Liver (tissue), 9 donors: ENCODE data around the gene LSM3. TPM values are rescaled to one million over a fixed set of nuclear protein-coding genes. Genes with fewer than 3 reads are reported as not detected.
"Not testable (repeated sequence)": the region's sequence is repeated elsewhere in the genome, so short reads cannot be mapped to it uniquely, and the experiment has no call there.

Experiments used
- DNase-seq: peaks from one replicate; pipeline ENCODE4 v3.0.0-alpha.2; 2017; ENCODE audit warnings: low spot score
- H3K27ac ChIP-seq, 2 donors: one replicate each; pipeline ENCODE4 v1.7.0; 2013; ENCODE audit warnings: inconsistent platforms in 2 of 2, low read length in 2 of 2, control low read depth in 1 of 2, low read depth in 1 of 2, mild to moderate bottlenecking in 1 of 2
- H3K27me3 ChIP-seq, 4 donors: one replicate each; pipeline versions ENCODE4 v1.6.1 to v1.7.0; 2013; ENCODE audit warnings: low read length in 3 of 4, inconsistent platforms in 1 of 4, mild to moderate bottlenecking in 1 of 4, moderate library complexity in 1 of 4; ENCODE audit not compliant: control insufficient read depth in 4 of 4, insufficient read depth in 4 of 4
- H3K36me3 ChIP-seq, 4 donors: one replicate each; pipeline versions ENCODE4 v1.6.1 to v1.7.0; 2013; ENCODE audit warnings: low read length in 3 of 4, mild to moderate bottlenecking in 3 of 4, low read depth in 1 of 4, moderate library complexity in 1 of 4; ENCODE audit not compliant: control insufficient read depth in 4 of 4, insufficient read depth in 3 of 4
- H3K4me1 ChIP-seq, 4 donors: one replicate each; pipeline versions ENCODE4 v1.6.1 to v1.7.0; 2013; ENCODE audit warnings: low read length in 3 of 4, mild to moderate bottlenecking in 3 of 4, moderate library complexity in 1 of 4; ENCODE audit not compliant: control insufficient read depth in 4 of 4, insufficient read depth in 4 of 4
- H3K4me3 ChIP-seq, 3 donors: one replicate each; pipeline versions ENCODE4 v1.6.1 to v1.7.0; 2013; ENCODE audit warnings: low read length in 3 of 3, control low read depth in 1 of 3, low read depth in 1 of 3, mild to moderate bottlenecking in 1 of 3
- H3K9ac ChIP-seq, 2 donors: one replicate each; pipeline ENCODE4 v1.7.0; 2013; ENCODE audit warnings: low read length in 2 of 2, mild to moderate bottlenecking in 2 of 2, moderate library complexity in 2 of 2, control low read depth in 1 of 2, low read depth in 1 of 2
- H3K9me3 ChIP-seq, 4 donors: one replicate each; pipeline versions ENCODE4 v1.6.1 to v1.7.0; 2013; ENCODE audit warnings: low read length in 3 of 4; ENCODE audit not compliant: control insufficient read depth in 4 of 4
- EGR1 ChIP-seq, 2 donors: IDR thresholded peaks; 2 replicates each; pipeline ENCODE4 v1.6.1; 2016 to 2018; ENCODE audit warnings: antibody characterized with exemption in 2 of 2, low read depth in 2 of 2
- GABPA ChIP-seq, 2 donors: IDR thresholded peaks in 1 of 2; conservative IDR thresholded peaks in 1 of 2; 2 replicates each; pipeline ENCODE4 v1.6.1; 2016; ENCODE audit warnings: antibody characterized with exemption in 2 of 2, mild to moderate bottlenecking in 1 of 2, moderate library complexity in 1 of 2
- HNF4G ChIP-seq: IDR thresholded peaks from 2 replicates; pipeline ENCODE4 v1.6.1; 2016; ENCODE audit warnings: antibody characterized with exemption
- RAD21 ChIP-seq, 2 donors: IDR thresholded peaks; 2 replicates each; pipeline ENCODE4 v1.6.1; 2016; ENCODE audit warnings: antibody characterized with exemption in 2 of 2, mild to moderate bottlenecking in 2 of 2
- RXRA ChIP-seq, 2 donors: IDR thresholded peaks; 2 replicates each; pipeline ENCODE4 v1.6.1; 2017 to 2018; ENCODE audit warnings: antibody characterized with exemption in 2 of 2, mild to moderate bottlenecking in 1 of 2
- SP1 ChIP-seq: IDR thresholded peaks from 2 replicates; pipeline ENCODE4 v1.6.1; 2018; ENCODE audit warnings: antibody characterized with exemption, mild to moderate bottlenecking
- WGBS: extraction: QIAGEN DNeasy Blood & Tissue Kit; methylation state at CpG from one replicate; pipeline ENCODE4 v1.1.7; 2013; 5-methylcytosine and 5-hydroxymethylcytosine counted together
- polyA plus RNA-seq, 2 donors: library from polyadenylated mRNA; stranded (reverse) in 1 of 2; unstranded in 1 of 2; fragments of 200-250 nt in 1 of 2; fragments of >200 nt in 1 of 2; fragmentation: Nextera tagmentation in 1 of 2; extraction: Ambion mirVana in 1 of 2; gene quantifications; one replicate each; pipeline versions ENCODE4 v1.2.1 to v1.2.3, GENCODE V29; 2013 to 2015
- total RNA-seq, 2 donors: library from RNA; depleted of rRNA; stranded (reverse); fragments of >200 nt; gene quantifications; one replicate each; pipeline ENCODE4 v1.2.3, GENCODE V29; 2014
- TF ChIP-seq, protein P1 (sequence below): IDR thresholded peaks from 2 replicates; pipeline ENCODE4 v1.6.1; 2016; ENCODE audit warnings: antibody characterized with exemption
- TF ChIP-seq, protein P2 (sequence below): fragments of 150-350 bp; IDR thresholded peaks from 2 replicates; pipeline ENCODE4 v1.5.1; 2017; ENCODE audit warnings: improper control_type of control experiment, low read depth, low read length; ENCODE audit not compliant: missing input control
- TF ChIP-seq, protein P3 (sequence below): IDR thresholded peaks from 2 replicates; pipeline ENCODE4 v1.6.1; 2016; ENCODE audit warnings: antibody characterized with exemption
- donor health status: healthy.
- donor health status: healthy.
- donor health status: healthy.
- donor health status: healthy.
- donor health status: healthy.

LSM3 gene
- total and polyA plus RNA-seq, 4 donors, result 3.7 to 17.0 (median 5.0) TPM

DNA sequence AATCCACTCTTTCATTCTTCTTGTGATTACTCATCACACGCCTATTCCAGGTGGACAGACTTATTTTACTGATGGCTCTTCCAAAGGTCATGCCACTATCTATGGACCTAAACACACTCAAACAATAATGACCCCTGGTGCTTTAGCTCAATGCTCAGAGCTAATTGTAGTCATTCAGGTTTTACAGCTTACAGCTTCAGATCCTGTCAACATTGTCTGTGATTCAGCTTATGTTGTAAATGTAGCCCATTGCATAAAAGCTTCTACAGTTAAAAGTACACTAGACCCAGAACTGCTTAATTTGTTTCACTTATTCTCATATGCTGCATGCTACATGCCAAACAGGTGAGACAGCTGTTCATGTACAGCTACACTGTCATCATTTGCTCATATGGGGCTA, 49.2 kb downstream of the LSM3 start:
- Histone ChIP-seq H3K9me3 (no peaks in the 10 kb centered on the region), H3K4me1 (no peaks in the 10 kb centered on the region), H3K27ac (no peak overlapping the region), H3K4me3 (no peak overlapping the region), H3K27me3 (no peaks in the 10 kb centered on the region), H3K36me3 (no peaks in the 10 kb centered on the region), H3K9ac (no peak overlapping the region)
- WGBS, result 91% methylated on average over 1 of the region's 1 CpG
- DNase-seq, result no peak
- TF ChIP-seq EGR1 (IDR thresholded peaks at IDR 0.05; ENCODE audit: low read depth in 2 of 2), result no peak

DNA sequence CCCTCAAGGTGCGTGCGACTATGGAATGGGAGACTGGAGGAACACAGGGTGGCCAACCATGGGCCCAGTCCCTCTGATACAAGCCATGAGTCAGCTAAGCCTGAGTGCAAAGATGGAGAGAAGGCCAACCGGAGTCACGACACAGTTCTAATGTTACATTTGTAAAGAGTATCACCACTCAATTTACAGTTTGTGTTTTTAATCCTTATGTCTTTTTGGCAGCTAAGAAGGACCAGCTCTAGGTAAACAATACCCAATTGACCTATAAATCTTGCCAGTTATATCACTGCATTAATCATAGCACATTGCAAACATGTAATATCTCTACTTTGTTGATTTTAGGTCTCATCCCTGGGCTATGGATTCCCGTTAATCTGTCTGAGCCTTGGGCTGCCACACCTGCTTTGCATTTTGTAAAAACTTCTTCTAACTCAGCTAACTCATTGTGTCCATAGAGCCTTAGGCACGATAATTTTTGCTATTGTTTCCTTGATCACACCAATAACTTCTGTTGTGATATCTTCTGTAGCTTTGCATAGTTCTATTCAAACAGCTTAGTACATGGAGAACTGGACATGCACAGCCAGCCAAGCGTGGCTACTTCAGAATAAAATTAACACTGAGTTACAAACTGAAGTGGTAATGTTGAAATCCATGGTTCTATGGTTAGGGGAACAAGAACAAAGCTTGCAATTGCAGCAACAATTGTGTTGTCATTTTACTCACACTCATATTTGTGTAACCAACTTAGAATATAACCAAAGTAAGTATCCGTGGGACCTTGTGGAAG, 50.3 kb downstream of the LSM3 start:
- Histone ChIP-seq H3K4me1 (no peaks in the 10 kb centered on the region), H3K4me3 (no peak overlapping the region), H3K27ac (no peak overlapping the region), H3K36me3 (no peaks in the 10 kb centered on the region), H3K9ac (no peak overlapping the region), H3K9me3 (peaks cover 0 to 5% (median 3%) of the 10 kb centered on the region in 4 donors), H3K27me3 (no peaks in the 10 kb centered on the region)
- TF ChIP-seq, protein P1, sequence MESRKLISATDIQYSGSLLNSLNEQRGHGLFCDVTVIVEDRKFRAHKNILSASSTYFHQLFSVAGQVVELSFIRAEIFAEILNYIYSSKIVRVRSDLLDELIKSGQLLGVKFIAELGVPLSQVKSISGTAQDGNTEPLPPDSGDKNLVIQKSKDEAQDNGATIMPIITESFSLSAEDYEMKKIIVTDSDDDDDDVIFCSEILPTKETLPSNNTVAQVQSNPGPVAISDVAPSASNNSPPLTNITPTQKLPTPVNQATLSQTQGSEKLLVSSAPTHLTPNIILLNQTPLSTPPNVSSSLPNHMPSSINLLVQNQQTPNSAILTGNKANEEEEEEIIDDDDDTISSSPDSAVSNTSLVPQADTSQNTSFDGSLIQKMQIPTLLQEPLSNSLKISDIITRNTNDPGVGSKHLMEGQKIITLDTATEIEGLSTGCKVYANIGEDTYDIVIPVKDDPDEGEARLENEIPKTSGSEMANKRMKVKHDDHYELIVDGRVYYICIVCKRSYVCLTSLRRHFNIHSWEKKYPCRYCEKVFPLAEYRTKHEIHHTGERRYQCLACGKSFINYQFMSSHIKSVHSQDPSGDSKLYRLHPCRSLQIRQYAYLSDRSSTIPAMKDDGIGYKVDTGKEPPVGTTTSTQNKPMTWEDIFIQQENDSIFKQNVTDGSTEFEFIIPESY, result no peak
- TF ChIP-seq RAD21 (IDR thresholded peaks at IDR 0.05) (no peak), RXRA (IDR thresholded peaks at IDR 0.05) (no peak), SP1 (no peak), HNF4G (no peak), GABPA (IDR thresholded peaks at IDR 0.05 in 1 of 2, conservative IDR thresholded peaks at IDR 0.05 in 1 of 2) (no peak)
- TF ChIP-seq, protein P2, sequence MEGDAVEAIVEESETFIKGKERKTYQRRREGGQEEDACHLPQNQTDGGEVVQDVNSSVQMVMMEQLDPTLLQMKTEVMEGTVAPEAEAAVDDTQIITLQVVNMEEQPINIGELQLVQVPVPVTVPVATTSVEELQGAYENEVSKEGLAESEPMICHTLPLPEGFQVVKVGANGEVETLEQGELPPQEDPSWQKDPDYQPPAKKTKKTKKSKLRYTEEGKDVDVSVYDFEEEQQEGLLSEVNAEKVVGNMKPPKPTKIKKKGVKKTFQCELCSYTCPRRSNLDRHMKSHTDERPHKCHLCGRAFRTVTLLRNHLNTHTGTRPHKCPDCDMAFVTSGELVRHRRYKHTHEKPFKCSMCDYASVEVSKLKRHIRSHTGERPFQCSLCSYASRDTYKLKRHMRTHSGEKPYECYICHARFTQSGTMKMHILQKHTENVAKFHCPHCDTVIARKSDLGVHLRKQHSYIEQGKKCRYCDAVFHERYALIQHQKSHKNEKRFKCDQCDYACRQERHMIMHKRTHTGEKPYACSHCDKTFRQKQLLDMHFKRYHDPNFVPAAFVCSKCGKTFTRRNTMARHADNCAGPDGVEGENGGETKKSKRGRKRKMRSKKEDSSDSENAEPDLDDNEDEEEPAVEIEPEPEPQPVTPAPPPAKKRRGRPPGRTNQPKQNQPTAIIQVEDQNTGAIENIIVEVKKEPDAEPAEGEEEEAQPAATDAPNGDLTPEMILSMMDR, result no peak
- no peak for DNase-seq
- WGBS, result 89% methylated on average over 8 of the region's 8 CpGs

DNA sequence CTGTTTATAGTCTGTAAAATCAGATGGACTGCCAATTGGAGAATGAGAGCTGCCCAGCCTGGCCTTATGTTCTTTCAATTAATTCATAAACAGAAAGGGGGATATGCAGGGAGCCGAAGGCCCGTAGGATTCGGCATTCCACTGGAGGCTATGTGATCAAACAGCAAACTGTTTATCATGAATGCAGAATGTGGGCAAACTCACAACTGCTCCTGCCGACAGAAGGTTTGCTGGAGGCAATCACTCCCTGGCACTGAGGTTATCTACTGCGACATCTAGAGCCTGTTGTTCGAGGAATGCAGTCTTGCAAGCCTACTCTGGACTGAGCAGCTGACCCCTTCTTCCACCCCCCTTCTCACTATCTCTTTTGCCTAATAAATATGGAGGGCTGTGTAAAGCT, 51.1 kb downstream of the LSM3 start:
- not testable (repeated sequence) for H3K27ac ChIP-seq, H3K36me3 ChIP-seq, H3K27me3 ChIP-seq, DNase-seq, H3K4me1 ChIP-seq, H3K9me3 ChIP-seq, H3K9ac ChIP-seq, H3K4me3 ChIP-seq
- WGBS, result 90% methylated on average over 6 of the region's 6 CpGs

DNA sequence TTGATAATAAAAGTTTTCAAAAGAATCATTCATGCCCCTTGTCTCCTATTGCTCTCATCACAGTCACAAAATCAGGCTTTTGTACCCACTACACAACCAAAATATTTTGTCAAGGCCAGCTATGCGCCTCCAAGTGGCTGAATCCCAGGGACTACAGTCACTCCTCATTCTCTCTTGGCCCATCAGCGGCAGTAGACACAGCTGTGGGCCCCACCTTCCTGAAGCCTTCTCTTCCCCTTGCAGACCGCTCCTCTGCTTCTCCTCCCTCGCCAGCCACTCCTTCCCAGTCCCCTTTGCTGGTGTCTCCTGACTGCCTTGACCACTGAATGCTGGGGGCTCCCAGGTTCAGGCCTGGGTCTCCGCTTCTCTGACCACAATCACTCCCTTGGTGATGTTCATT, 52.1 kb downstream of the LSM3 start:
- Histone ChIP-seq H3K27me3 (no peaks in the 10 kb centered on the region), H3K9me3 (peaks cover 0 to 5% (median 3%) of the 10 kb centered on the region in 4 donors), H3K27ac (no peak overlapping the region), H3K9ac (no peak overlapping the region), H3K36me3 (no peaks in the 10 kb centered on the region), H3K4me3 (no peak overlapping the region), H3K4me1 (no peaks in the 10 kb centered on the region)
- DNase-seq, result no peak
- 95% methylated on average over 5 of the region's 5 CpGs for WGBS
- TF ChIP-seq, protein P3, sequence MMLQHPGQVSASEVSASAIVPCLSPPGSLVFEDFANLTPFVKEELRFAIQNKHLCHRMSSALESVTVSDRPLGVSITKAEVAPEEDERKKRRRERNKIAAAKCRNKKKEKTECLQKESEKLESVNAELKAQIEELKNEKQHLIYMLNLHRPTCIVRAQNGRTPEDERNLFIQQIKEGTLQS, result no peak
- TF ChIP-seq, protein P2, result no peak
